ENCODE measurements around the gene STIM1.

DNA sequence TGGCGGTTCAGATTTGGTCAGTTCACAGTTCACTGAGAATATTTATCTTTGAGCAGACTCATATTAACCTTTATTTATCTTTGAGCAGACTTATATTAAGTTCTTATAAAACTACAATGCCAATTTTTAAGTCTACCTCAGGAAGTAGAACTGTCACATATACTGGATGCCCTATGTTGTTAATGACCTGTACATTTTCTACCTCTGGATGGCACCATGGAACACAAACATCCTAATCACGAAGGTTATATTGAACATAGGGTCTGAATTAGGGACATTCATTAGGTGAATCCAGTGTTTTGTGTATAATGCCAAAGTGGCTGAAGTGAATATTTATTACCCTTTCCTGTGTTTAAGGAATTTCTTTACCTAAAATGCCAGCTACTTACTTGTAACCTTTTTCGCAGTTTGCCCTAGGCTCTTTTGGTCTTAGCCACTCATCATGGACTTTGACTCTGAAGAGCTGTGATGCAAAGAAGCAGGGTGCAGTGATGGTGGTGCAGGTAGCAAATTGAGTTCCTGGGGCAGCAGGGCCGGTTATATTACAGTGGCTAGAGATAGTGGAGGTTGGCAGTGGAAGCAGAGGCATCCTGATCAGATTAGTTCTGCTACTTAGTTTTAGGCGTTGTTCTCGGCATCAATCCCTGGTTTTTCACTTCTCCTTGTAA lies 71.8 kb downstream of the STIM1 start:
- TF ChIP-seq, protein P1, sequence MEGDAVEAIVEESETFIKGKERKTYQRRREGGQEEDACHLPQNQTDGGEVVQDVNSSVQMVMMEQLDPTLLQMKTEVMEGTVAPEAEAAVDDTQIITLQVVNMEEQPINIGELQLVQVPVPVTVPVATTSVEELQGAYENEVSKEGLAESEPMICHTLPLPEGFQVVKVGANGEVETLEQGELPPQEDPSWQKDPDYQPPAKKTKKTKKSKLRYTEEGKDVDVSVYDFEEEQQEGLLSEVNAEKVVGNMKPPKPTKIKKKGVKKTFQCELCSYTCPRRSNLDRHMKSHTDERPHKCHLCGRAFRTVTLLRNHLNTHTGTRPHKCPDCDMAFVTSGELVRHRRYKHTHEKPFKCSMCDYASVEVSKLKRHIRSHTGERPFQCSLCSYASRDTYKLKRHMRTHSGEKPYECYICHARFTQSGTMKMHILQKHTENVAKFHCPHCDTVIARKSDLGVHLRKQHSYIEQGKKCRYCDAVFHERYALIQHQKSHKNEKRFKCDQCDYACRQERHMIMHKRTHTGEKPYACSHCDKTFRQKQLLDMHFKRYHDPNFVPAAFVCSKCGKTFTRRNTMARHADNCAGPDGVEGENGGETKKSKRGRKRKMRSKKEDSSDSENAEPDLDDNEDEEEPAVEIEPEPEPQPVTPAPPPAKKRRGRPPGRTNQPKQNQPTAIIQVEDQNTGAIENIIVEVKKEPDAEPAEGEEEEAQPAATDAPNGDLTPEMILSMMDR (IDR thresholded peaks at IDR 0.05) = no peak
- no peak for TF ChIP-seq POLR2A (IDR thresholded peaks at IDR 0.05)

Measured in Peyer's patch (tissue), 4 donors.